NCI-H82 (cell line): ENCODE measurements around the gene MT1H.
A peak's percentile ranks its signal among the peaks of the same experiment; 100 is the strongest.
"Not testable (repeated sequence)": the region's sequence is repeated elsewhere in the genome, so short reads cannot be mapped to it uniquely, and the experiment has no call there.

Experiments used
- DNase-seq: peaks from one replicate; lab custom pipeline; 2025; lab: John Stamatoyannopoulos, UW

The MT1H gene

DNA sequence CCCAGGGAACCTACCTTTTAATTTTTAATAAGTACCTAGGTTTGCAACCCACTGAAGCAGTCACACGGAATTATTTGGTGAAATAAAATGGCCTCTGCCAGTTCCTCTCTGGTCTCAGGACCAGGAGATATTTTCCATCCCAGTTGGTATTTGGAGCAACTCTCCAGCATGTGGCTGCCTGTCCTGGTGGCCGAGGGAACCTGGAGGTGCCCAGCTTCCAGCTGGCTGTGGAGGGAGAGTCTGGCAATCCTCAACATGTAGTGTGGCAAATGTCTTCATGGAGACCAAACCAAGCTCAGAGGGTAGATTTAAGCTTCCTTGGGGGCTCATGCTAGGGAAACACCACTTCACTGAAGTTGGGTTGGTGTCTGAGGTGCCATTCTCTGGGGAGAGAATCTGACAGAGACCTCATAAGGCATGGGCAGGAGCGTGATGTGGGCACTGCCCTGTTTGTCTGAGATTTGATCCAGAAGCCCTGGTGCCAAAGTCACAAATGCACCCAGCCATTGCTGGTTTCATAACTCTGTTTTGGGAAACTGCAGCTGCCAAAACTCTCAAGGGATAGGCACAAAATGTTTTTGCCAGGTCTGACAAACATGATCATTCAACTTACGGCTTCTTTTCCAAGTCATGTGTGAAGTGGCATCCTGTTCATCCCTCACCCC is 15.4 kb downstream of the MT1H start:
- no peak for DNase-seq

DNA sequence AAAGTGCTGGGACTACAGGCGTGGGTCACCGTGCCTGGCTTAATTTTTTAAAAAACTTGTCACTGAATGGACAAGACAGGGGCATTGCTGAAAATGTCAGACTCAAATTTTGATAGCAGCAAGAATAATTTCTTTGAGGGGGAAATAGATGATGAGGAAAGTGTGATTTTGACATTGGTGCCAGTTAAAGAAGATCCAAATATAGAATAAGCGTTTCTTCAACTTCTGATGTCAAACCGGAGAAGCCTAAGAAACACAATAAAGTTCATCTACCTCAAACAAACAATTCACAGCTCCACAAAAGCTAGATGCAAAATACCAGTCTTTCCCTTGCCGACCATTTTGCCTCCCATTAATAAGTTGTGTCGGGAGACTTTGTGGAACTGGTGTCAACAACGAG is 17.1 kb downstream of the MT1H start:
- DNase-seq = no peak

DNA sequence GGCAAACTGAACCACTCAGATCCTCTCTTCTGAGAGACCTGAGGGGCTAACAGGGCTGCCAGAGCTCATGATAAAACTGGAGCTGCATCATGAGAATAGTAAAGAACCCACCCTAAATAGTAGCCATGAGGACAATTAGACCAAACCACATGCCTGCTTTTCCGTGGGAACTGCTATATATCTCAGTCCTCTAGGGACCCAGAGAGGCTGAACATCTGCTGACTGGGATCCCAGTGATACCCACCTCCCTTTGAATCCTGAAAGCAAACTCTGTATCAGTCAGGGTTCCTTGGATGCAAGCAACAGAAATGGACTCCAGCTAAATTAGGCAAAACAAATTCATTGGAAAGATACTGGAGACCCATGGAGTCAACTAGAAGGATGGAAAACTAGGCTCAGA is 19.1 kb downstream of the MT1H start:
- peak; percentile 9 for DNase-seq

DNA sequence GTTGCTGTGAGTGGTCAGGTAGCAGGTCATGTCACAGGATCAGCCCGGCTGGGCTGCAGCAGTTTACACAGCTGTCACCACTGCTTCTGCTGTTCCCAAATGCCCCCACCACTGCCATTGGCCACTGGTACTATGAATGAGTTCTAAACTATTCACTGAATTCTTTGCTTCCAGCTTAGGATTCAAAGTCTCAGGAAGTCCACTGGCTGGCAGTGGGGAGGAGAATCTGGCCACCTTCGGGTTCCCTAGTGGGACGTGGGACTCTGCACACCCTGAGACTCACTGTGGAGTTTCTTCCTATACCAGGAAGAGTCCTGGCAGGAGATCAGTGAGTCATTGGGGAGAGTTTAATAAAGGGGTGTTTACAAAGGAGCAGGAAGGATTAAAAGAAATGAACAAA is 19.6 kb downstream of the MT1H start:
- no peak for DNase-seq

DNA sequence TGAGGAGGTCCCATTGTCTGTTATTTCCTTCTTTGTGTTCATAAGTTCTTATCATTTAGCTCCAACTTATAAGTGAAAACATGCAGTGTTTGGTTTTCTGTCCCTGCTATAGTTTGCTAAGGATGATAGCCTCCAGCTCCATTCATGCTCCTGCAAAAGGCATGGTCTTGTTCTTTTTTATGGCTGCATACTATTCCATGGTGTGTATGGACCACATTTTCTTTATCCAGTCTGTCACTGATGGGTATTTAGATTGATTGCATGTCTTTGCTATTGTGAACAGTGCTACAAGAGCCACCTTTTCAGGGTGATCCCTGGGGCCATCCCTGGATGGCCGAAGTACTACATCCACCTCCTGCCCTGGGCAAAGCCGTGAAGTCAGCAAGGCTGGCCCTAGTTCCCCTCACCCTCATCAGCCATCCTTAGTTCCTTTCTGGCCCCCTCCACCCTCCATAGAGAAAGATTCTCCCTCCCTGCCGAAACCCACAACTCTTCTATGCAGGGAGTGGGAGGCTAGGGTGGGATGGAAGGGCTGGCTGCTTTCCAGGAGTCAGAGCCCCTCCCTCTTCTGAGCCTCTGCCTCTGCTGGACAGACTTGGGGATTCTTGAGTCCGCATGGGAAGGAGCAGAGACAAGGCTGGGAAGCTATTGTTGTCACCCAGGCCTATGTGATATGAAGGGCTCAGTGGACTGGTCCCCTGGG is 21.0 kb downstream of the MT1H start:
- no peak for DNase-seq

DNA sequence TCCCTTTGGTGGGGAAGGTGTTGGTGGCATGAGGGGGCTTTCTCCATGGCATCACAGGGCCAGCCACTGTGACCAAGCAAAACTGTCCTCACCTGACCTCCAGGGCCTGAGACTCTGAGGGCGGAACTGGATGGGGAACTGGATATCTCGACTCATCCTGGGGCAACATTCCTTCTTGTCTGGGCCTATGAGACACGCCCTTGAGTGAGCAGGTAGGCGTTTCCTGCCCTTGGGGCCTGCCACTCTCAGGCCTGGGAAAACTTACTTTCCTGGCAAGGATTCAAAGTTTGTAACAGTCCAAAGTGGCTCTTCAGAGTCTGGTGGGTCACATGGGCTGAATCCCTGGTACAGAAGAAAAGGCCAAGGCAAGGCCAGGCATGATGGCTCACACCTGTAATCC is 22.3 kb downstream of the MT1H start:
- DNase-seq = no peak

DNA sequence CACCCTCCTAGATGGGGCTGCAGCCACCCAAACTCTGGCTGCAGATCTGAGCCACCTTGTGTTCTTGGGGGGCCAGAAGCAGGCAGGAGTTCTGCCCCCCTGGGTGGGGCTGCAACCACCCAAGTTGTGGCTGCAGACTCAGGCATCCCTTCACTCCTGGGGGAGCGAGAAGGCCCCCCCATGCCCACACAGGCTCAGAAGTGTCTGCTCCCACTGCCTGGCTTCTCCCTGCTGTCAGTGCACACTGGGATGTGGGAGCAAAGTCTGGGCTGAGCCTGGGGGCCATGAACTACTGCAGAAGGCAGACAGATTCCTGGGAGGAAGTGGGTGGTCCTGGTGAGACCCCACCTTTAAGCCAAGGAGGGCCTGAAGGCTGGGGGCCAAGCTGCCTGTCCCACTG is 25.6 kb downstream of the MT1H start:
- DNase-seq = no peak

DNA sequence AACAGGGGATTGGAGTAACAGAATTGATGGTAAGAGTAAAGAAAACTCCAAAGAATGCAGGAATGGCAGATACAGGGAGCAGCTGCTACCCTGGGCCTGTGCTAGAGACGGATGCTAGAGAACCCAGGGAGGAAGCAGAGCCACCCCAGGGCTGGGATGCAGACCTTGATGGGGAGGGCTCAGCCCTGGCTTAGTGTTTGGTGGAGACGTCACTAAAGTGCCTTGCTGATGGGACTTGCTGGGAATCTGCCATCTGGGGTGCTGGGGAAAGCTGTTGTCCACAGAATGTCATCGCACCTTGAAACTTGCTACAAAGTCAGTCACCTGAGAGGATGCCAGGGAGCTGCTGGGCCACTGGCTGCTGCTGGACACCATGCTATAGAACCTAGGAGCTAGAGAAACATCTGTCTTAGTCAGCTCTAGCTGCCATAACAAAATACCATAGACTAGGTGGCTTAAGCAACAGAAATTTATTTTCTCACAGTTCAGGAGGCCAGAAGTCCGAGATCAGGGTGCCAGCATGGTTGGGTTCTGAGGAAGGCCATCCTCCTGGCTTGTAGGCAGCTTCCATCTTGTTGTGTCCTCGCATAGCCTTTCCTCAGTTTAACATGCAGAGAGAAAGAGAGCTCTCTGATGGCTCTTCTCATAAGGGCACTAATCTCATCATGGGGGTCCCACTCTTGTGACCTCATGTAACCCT is 28.0 kb downstream of the MT1H start:
- no peak for DNase-seq

DNA sequence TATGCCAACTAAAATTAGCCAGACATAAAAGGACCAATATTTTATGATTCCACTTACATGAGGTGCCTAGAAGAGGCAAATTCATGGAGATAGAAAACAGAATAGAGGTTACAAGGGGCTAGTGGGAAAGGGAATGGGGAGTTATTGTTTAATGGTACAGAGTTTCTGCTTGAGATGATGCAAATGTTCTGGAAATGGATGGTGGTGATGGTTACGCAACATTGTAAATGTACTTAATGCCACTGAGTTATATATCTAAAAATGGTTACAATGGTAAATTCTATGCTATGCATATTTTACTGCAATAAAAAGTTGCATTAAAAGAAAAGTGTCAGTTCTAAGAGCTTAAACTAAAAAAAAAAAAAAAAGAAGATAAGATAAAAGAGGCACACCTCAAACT is 30.6 kb downstream of the MT1H start:
- DNase-seq = no peak

DNA sequence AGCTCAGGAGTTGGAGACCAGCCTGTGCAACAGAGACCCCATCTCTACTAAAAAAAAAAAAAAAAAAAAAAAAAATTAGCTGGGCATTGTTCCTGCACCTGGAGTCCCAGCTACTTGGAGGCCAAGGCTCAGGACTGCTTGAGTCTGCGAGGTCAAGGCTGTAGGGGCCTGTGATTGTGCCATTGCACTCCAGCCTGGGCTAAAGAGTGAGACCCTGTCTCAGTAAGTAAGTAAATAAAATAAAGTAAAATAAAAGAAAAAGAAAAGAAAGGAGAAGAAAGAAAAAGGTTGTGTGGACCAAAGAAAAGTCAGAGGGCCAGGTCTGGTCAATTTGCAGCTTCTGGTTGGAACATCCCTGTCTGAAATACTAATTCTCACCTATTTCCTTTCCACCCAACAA is 31.0 kb downstream of the MT1H start:
- DNase-seq = no peak

DNA sequence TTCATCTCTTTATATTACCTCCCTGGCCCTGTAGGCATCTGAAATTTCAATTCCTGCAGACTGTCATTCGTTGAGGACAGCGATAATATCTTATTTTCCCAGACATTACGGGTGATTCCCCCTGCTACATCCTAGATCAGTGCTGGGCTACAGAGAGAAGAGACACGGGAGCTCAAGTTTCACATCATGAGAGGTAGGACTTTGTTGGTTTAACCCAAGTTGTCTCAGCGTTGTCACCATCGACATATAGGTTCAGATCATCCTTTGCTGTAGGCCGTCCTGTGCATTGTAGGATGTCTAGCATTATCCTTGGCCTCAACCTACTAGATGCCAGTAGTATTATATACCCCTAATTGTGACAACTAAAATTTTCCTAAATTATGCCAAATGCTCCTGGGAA is 31.9 kb downstream of the MT1H start:
- no peak for DNase-seq

DNA sequence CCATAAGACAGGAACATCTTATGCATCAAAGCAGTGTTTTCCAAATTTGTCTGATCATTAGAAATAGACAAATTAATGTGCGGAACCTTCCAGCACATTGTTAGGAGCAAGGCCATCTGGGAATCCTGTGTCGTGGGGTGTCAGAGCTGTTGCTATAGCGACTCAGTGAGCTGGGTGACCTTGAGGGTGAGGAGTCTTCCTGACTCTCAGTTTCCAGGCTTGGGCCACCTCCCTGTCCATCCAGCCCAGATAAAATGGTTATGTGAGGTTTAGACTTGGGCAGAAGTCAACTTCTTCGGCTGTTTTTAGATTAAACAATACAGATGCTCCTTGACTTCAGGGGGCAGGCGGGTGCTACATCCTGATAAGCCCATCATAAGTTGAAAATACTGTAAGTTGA is 33.2 kb downstream of the MT1H start:
- no peak for DNase-seq

DNA sequence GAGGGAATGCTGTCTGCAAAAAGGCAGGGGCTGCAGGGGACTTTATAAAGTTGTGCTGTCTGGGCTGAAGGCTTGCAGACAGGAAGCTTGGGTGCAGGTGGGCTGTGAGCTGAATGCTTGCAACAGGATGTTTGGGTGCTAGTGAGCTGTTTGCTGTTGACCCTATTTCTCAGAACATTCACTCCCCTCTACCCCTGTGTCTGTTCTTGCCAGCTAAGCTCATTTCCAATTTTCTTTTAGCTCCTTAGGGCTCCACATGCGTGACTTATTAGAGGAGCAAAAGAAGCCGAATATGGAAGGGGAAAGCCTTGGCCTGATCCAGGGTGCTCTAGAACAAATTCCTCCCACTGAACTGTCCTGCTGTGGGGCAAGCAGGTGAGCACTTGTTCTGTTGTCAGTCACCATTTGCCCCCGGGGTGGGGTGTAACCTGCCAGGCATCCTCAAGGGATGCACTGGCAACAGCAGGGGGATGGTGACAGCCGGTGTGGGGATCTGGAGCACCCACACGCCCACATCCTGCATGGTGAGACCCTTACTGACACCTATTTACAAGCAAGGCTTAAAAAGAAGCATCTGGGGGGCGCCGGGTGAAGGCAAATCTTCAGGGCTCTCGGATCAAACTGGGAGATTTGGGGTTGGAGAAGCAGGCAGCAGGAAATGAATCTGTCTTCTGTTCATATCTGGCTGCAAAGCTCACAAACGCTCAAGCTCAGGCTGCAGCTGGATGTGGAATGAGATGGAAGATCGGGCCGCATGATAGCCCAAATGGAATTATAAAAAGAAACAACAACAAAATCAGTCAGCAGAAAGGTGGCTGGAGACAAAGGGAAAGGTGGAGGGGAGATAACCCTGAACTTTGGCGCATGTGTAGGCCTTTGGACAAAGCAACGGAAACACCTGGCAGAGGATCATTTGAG is 39.2 kb downstream of the MT1H start:
- no peak for DNase-seq

DNA sequence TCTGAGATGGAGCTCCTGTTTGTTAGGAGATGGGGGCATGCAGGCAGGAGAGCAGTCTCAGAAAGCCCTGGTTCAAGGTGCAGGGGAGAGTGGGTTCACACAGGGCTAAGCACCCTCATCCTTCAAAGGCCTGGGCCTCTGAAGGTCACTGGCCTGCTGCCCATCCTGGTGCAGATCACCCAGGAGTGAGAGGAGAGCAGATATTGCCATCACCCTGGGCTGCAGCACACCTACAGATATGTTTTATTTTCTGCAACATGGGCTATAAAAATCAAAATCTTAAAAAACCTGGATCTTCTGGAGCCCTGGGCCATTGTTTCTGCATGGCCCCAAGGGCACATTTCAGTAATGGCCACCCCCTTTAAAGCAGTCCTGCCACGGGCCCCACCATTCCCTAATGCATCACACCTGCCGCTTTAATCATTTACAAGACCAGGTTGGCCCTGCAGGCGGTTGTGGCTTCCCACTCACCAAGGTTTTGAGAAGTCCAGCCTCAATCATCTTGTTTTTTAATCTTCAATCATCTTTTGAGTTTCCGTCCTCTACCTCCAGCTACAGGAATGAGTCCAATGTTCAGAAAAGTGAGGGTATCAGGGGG is 39.9 kb downstream of the MT1H start:
- no peak for DNase-seq

DNA sequence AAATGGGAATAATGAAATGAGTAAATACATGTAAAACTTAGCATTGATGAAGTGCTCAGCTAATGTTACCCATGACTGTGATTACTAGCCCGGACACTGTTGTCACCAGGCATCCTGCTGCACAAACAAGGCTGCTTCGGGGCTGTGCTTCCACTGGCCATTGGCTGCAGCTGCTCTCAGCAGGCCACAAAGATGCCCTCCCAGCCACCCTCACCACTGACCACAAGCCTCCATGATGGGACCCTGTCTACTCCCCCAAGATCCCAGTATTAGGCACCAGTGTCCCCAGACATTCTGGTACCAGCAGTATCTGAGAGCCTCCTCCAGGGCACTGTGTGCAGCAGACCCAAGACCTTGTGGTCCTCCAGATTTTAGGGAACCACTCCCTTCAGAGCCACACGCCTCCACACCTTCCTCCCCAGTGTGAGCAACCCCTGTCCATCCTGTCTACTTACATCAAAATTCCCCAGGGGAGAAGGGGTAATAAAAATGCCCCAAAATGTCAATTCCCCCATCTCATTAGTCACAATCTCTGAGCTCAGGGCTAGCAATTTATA is 40.6 kb downstream of the MT1H start:
- DNase-seq = no peak

DNA sequence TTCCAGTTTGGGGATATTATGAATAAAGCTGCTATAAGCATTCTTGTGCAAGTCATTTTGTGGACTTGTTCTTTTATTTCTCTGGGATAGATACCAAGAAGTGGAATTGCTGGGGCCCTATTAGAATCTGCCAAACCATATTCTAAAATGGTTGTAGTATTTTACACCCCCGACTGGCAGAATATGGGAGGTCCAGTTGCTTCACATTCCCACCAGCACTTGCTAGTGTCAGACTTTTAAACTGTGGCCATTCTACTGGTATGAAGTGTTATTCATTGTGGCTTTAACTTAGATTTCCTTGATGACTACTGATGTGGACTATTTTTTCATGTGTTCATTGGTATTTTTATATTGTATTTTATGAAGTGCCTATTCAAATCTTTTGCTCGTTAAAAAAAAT is 42.2 kb downstream of the MT1H start:
- no peak for DNase-seq

DNA sequence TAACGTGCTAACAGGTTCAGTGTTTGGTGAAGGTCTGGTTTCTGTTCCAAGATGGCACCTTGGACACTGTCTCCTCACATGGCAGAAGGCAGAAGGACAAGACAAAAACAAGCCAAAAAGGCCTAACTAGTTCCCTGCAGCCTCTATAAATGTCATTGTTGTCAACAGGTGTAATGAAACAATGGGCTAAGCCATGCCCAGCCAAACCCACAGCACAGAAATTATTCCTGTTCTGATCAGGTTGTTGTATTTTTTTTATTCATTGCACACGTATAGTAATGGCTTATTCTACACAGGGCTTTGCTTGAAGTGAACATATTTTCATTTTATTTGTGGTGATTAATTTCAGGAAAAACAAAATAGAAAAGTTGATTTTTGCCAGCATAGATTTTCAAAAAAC is 44.2 kb downstream of the MT1H start:
- no peak for DNase-seq

DNA sequence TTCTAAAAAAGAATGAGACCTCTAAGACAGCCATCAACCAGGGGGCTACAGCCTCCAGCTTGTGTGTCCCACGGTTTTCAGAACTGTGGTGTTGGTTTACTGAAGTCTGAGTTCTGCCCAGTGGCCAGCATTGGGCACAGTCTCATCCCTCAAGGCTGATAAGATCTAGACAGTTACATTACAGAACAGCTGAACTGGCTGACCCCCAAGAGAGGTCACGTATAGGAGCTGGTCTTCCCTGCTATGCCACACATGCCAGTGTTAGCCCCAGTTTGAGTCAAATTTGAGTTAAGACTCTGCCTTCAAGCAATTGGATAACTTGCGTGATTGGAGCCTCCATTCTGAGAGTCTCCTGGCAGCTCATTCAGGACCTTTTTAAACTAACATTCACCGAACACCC is 45.5 kb downstream of the MT1H start:
- no peak for DNase-seq

DNA sequence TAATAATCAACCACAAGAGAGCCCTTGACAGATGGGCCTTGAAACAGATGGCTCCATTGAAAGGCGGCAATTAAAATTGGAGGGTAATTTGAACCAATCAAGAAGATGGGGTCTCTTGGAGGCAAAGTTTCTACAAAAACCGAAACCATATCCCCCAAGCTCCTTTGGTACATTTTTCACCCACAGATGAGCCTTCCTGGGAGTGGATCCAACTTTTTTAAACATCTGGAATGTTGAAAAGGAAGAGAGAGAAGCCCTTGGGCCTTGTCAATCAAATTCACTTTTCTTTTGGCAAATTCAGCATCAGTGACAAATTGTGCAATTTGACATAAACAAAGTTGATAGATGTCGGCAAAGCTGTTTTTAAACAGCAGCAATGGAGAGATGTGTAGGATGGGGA is 47.1 kb downstream of the MT1H start:
- no peak for DNase-seq

DNA sequence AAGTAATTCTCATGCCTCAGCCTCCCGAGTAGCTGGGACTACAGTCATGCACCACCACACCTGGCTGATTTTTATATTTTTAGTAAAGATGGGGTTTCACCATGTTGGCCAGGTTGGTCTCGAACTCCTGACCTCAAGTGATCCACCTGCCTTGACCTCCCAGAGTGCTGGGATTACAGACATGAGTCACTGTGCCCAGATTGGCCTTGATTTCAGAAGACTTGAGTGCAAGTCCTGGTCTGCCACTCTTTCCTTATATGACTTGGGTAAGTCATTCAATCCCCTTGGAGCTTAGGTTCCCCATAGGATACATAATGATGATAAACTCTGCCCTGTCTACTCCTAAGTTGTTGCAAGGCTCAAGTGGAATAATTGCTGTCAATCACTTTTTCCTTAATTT is 47.9 kb downstream of the MT1H start:
- DNase-seq = not testable (repeated sequence)
